Stimulated activated CD4-positive, alpha-beta T cell treated with anti-CD3 and anti-CD28 coated beads, TNF-alpha, amount 100 ng/mL, for 1 hour (primary cell): Measurements from ENCODE around the gene IL9.
A peak's percentile ranks its signal among the peaks of the same experiment; 100 is the strongest.

Source experiments
- DNase-seq, 3 donors: peaks; one replicate each; pipeline ENCODE4 v3.0.0-alpha.2; 2020; ENCODE audit warnings: low read depth in 3 of 3, low spot score in 1 of 3

Gene IL9

DNA sequence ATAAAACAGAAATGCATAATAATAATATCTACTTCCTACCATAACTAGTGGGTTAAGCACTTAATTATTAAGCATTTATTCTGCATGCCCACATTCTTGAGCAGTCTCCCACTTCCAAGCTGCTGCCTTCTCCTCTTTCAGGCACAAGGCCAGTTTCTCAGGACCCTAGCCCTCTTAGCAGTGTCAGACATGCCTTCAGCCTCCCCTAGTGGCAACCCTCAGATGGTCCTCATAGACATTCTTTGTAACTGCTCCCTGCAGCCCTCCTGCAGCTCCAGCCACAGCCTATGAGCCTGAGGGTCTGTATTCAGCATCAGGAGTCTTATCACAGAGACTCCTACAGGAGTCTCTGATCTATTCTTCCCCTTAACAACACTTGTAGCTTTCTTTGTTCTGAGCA, 3.9 kb downstream of the IL9 start:
- DNase-seq, result no peak

DNA sequence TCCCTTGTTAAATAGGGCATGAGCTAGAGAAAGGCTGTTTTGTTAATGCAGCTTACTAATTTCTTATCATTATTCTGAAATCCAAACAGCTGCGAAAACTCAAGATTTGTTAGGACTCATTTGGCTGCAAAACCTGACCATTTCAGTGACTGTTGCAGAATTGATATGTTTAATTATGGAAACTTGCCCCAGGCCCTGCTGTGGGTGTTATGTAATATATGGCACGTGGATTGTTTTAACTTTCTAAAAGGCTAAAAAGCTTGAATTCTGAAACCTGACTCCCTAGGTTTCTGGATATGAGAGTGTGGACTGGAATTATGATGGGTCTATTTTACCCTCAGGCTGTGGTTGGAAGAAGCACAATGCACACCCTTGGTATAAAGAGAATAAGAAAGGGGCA, 4.4 kb downstream of the IL9 start:
- DNase-seq, result no peak

DNA sequence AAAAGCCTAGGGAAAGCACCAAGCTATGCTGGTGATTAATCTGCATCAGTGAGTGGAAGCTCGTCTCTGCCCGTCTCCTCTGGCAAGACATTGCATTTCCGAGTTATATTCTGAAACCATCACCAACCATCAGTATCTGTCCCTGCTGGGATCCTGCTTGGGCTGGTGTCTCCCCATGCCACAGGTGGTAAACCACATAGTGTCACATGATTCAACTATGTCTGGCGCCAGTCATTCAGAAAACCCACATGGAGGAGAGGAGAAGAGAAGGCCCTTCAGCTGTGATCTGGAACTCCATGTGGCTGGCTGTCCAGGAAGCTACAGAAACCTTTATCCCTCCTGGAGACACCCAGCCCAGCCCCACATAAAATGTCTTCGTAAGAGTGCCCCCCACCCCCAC, 4.8 kb downstream of the IL9 start:
- no peak for DNase-seq

DNA sequence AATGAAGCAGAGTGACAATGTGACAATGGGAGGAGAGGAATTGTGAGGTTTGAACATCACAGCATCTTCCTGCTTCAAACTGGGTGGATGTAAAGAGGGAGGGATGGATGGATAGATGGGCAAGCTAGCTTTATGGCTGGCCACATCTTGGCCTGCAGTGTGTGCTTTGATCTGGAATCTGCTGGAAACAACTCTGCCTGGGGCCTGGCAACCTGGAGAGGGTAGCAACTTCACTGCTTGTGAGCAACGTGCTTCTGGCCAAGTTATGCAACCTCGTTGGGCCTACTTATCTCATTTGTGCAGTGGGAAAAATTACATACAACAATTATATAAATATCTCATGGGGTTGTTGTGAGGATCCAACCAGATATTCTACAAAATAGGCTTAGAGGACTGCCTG, 5.3 kb downstream of the IL9 start:
- DNase-seq, result no peak

DNA sequence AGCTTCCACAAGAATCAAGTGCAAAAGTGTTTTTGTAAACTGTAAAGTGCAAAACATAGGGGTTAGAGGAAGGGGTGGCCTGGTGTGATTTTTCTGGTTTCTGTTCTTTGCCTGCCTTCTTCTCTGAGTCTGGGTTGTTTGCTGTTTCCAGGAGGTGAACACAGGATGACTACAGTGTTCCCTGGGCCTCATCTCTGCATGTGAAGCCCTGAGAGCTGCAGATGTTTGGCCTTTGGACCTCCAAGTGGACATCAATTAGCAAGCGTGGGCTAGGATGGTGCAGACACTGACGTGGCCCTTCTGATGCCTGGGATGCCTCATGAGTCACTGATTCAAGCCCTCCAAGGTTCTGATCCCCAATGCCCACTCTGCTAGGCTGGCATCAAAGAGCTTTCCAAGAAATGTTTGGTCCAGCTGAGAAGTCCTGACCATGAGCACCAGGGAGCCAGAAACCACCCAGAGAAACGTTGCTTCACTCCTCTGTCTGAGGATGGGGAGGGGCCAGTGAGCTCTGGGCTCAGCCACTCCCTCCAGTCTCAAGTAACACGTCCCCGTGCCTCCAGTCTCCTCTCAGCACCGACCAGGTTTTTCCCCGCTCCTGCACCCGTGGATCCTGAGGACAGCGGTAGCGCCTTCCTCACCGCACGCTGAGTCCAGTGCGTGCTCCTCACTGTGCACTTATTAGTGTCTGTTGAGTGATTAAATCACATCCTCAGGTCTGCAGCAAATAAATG, 7.6 kb downstream of the IL9 start:
- DNase-seq, result no peak

DNA sequence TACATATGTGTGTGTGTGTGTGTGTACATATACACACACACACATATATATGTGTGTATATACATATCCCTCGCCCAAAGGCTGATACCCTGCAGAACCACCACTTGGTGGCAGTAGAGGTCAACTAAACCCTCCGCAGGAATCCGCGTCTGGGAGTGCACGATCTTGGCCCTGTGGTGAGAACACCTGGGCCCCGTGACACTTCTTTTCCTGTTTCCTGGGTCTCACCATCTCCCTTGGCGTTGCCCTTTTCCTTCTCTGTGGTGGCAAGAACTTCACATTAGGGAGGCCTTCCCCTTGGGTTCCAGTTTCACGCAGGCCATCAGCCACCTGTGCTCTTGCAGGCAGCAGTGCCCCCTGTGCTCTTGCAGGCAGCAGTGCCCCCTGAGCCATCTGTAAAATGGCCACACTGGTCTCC, 8.2 kb downstream of the IL9 start:
- DNase-seq, result peak; percentile 10 to 35 (median 18)

DNA sequence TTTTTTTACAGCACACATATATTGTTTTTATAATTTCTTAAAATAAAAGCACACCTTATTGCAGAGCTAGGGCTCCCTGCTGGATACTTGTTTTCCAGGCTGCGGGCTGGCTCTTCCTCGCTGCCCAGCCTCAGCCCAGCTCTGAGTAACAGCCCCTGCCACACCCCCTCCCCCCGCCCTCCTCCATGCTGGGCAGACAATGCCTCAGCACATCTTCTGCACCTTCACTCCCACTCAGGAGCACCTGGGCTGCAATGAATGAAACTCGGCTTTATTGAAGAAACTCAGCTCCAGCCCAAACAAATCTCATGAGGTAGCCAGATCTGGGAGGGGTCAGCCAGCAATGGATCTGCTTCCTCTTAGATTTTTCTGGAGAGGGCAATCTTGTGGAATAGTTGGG, 9.5 kb downstream of the IL9 start:
- DNase-seq, result no peak

DNA sequence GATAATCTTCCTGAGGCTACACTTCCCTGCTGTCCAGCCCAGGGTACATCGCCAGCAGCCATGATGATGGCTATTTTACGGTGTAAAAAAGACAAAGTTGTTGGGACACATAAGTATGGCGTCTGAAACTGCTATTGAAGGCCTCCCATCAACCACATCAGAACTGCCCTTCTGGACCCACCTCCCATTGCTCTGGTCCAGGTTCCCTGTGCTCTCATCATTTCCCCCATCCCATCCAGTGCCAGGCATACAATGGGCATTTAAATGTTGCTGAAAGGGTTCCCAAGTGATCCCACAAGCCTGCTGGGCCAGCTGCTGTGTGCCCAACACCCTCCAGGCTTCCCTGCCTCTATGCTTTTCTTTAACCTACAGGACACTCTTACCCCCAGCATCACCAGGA, 10.6 kb downstream of the IL9 start:
- no peak for DNase-seq

DNA sequence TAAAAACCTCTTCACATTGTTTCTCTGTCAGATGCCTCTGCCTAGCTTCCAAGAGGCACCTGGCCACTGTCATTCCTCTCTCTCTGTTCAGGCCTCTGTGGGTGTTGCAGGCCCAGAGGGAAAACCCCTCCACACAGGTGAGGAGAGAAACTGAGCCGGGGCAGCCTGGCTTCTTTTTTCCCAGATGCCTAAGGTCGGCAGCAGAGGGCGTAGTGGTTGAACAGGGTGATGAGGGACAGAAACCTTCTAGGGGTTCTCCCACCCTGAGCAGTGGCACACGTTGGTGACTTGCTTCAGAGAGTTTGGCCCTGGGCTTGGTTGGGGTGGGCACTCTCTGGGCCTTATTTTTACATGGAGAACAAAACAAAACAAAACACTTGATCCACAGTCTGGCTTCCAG, 12.2 kb downstream of the IL9 start:
- DNase-seq, result no peak

DNA sequence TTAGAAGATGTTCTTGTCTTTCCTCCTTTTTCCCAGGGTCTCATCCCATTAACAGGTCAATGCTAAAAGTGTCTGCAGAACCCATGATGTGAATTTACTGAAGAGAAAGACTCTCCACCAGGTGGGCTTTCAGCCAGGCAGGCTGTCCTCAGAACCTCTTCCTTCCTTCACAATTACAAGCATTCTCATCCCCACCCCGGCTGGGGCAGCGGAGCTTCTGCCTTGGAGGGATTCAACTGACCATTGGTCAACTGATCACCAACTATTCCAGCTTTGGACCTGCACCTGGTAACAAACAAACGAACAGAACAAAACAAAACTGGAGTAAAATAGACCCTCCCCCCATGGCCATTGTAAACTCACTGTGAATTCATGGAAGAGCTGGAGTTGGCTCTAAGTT, 12.6 kb downstream of the IL9 start:
- DNase-seq, result no peak

DNA sequence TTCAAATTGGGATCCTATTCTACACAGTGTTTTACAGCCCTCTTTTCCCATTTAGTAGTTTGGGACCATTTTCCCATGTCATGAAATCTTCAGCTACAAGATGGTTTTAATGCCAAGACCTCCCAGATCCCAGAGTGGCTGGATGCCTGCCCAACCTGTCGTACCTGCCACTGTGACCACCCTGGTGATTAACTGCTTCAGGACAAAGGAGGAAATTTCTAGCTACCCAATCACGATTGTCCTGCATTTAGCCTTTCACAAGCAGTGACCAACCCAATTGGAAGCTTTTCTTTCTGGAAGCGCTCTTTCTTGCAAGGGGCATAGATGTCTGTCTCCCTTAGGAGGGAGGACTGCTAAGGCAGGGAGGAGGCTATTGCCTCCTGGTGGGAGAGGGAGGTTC, 13.8 kb downstream of the IL9 start:
- no peak for DNase-seq

DNA sequence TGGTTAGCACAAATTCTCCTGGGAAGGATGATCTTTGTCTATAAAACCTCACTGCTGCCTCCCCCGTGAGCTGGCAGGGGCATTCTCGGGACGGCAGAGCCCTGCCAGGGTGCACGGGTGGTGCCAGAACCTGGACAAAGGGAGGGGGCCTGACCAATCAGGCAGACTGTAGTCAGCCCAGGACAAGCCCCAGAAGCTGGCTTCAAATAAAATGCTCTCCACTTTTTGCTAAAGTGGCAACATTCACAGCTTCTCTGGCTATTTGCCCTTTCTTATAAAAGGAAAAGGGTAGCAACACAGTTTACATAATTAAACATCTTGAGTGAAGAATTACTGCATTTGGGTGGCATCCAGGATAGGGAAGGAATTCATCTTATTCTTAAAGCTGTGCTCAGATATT, 14.4 kb downstream of the IL9 start:
- DNase-seq, result no peak

DNA sequence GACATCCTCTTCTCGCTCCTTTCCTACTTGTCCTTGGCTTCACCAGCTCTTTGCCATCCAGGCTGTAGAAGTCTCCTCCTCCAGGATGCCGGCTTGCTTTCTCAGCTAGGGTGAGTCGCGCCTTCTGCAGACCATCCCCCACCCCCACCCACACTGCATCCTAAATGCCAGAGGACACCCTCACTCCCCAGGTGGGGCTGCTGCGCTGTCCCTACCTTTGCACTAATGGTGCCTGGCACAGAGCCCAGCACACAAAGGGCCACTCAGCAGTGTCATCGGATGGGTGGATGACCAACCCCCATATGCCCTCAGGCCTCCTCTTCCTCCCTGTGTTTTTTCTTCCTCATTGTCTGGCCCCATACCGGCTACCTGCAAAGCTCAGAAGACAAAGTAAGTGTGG, 14.8 kb downstream of the IL9 start:
- no peak for DNase-seq

DNA sequence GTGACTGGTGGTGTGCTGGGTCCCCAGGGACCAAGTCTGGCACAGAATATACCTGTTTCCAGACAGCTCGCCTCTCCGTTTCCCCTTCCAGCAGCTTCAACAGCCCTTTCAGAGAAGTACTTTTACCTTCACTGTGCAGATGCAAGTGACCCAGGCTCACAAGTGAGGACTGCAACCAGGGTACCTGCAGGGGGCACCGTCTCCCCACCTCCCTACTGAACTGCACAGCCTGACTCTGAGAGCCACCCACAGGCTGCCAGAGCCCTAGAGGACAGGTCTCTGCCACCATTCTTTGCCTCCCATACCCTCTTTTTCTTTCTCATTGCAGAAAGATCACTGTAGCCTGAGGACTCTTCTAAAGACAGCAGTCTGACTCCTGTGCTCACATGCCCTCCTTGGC, 15.4 kb downstream of the IL9 start:
- DNase-seq, result no peak

DNA sequence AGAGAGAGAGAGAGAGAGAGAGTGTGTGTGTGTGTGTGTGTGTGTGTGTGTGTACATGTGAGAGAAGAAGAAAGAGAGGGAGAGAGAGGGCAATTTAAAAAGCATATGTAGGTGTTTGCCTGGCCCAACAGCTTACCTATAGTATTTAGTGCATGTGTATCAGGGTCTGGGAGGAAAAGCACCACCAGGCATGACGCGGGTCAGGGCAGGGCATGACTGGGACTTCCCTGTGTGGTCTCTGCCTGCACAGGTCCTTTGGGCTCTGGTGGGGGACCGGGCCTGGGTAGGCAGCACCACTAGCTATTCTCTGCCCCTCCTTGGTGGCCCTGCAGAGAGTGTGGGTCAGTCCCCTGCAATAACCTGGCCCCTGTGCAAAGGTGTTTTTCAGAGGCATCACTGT, 16.1 kb downstream of the IL9 start:
- DNase-seq, result no peak

DNA sequence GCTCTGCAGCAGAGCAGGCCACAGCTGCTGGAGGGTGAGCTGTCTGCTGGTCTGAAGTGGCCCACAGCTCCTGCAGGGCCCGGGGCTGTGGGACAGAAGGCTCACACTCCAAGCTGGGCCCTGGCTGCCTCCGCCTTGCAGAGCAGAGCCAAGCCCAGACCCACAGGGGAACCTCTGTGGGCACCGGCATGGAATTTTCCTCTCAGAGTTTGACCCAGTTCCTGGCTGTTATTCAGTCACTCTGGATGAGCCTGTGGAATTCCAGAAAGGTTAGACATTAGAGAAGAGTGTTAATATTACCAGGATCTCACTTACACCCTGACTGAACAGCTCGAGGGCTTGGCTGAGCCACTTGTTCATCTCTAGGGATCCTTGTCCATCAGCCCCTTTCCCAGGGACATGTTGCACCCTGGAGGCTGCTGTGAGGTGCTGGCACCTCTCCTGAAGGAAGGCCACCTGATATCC, 17.5 kb downstream of the IL9 start:
- no peak for DNase-seq

DNA sequence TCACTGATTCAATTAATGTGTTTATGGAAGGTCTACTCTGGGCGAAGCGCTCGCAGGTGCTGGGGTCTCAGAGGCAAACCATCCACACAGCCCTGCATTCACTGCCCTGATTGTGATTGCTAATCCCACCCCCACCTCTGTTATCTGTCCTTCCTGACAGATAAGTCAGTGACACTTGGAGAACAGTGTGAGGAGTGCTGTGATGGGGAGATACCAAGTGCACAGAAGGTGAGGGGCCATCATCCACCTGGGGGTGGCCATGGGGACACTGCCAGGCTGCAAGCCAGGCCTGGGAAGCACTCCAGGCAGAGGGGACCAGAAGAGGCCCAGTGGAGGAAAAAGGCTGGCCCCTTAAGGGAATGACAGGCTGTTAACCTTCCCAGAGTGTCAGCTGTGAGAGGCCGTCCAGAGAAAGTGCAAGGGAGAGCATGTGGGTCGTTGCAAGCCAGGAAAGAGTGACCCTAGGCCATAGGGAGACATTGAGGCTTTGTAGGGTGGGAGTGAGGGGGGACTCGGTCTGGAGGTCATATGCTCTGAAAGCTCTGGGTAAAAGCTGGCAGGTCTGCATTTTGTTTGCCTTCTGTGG, 18.0 kb downstream of the IL9 start:
- DNase-seq, result no peak

DNA sequence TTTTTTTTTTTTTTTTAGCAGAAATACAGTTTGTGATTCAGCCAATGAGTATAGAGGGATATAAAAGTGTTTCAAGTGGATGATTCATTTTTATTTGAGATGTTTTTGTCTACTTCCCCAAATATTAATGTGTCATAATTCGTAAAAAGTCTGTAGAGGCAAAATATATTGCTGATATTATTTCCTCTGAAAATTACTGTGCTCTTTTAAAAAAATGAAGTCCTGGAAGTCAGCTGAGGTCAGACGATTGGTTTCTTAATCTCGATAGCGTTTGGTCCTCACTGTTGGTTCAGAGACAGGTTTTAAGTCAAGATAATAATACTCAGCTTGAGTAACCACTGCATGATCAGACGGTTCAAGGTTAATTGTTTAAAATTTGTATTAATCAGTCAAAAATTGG, 19.5 kb downstream of the IL9 start:
- DNase-seq, result no peak

DNA sequence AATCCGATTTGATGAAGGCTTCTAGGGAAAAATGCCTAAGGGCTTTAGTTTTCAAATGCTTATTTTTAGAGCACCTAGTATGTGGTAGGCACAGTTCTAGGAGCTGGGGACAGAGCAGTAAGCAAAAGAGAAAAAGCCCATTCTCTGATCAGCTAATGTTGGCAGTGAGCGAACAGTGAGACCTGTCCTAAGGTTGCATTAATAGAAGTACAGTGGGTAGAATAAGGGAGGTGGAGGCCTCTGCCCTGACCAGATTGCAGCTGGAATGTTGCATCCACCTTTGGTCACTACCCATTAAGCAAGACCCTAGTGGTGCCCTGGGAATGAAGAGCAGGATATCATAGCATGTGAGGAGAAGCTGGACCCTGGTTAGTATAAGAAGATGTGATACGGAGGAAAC, 20.1 kb downstream of the IL9 start:
- DNase-seq, result no peak

DNA sequence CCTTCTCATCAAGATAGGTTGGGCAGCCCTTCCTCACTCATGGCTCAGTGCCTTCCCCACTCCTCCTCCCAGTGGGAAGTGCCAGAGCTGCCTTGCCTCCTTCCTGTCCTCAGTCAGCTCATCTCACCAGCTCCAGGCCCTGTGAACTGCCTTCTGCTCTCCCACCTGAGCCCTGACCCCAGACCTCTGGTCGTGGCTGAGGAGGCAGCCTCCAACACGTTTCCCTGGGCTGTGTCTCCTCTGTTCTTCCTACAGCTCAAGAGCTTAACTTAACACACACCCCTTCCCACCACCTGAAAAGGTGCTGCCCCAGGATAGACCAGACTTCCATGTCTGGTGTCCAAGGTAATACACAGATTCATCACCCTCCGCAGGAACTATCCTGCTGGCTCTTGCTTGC, 21.2 kb downstream of the IL9 start:
- DNase-seq, result no peak

DNA sequence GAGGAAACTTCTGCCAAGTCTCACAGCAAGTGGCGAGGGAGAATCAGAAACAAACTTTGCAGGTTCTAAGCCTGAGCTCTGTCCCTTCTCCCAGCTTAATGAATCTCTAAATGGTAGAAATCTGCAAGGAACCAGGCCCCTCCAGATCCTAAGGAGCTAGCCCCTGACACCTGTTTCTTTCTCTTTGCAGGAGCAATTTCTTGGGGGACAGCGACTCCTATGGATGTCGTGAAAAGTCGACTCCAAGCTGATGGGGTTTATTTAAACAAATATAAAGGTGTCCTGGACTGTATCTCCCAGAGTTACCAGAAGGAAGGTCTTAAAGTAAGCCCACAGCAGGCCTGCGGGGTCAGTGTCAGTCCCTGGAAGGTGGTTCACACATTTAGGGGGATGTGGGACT, 21.8 kb downstream of the IL9 start:
- DNase-seq, result no peak

DNA sequence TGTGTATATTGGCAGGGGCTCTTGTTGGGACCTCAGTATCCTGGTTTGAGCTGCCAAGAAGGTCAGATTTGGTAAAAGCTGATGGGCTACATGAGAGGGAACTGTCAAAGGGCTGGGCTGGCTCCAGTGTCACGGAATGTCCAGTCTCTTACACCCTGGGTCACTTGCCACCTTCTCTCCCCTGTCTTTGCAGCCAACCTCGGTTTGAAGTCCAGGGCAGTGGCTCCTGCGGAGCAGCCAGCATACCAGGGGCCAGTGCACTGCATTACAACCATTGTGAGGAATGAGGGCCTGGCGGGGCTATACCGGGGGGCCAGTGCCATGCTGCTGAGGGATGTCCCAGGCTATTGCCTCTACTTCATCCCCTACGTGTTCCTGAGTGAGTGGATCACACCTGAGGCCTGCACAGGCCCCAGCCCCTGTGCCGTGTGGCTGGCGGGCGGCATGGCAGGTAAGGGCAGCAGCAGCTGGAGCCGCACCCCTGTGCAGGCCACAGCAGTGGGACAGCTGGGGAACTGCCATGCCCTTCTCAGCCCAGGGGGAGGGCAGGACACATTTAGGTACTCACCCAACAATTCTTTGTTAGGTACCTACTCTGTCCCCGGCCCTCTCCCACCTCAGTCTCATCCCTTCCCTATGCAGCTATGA, 24.2 kb downstream of the IL9 start:
- DNase-seq, result no peak

DNA sequence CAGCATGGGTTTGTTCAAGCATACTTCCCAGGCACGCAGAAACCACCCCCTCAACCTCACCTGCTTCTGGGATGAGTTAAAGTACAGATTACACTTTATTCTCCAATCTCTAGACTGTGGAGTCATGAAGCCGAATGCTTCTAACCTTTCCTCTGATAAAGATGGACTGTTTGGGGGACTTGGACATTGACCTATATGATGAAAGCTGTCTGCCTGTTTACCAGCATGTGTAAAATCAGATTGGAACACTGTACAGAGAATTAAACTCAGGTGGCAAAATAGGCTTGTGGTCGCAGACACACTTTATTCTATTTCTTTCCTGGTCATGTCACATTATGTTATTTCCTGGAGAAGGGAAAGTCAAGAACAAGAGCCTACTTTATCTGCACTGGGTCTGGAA, 25.7 kb downstream of the IL9 start:
- no peak for DNase-seq
